ENCODE results near the gene ATOSB. TPM values are rescaled to one million over a fixed set of nuclear protein-coding genes. Genes with fewer than 3 reads are reported as not detected.

ATOSB gene
- total and polyA plus RNA-seq, 9 of the 15 experiments (the other 6 are each of a cell fraction or from before 2014, with no cell fraction given) = 0.45 to 8.0 (median 4.2) TPM

DNA sequence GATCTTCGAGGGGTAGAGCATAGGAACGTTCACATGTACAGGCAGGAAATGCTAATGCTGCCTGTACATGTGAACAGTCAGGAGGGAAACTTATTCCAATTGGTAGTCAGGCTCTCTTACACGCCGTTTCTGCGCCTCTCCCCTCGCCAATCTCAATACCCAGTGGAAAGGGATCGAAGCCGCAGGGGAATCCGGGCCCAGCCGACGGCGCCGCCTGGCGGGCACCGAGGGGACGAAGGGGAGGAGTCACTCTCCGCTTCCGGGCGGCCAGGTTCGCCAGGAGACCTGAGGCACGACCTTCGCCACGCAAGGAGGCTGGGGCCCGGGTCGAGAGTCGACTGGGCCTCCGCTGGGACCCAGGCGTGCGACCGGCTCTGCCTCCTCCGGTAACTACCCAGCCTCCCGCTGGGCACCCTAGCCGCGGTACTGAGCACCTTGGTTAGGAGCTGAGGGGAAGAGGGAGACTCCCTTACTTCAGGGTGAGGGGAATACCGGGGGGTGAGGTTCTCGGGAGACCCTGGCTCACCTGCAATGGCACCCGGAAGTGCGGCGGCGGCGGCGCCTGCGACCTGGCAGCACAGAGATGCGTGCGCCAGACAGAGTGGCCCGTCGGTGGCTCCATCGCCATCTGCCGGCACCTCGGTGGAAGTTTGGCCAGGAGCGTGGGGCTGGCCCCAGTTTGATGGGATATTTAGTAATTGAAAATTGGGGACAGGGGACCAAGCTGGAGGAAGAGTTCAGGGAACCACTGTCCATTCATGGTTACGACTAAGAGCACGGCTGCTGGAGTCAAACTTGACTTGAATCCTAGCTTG lies 19.4 kb downstream of the ATOSB start, which contains the start of gene PIGO (continued):
- TF ChIP-seq, protein P1, sequence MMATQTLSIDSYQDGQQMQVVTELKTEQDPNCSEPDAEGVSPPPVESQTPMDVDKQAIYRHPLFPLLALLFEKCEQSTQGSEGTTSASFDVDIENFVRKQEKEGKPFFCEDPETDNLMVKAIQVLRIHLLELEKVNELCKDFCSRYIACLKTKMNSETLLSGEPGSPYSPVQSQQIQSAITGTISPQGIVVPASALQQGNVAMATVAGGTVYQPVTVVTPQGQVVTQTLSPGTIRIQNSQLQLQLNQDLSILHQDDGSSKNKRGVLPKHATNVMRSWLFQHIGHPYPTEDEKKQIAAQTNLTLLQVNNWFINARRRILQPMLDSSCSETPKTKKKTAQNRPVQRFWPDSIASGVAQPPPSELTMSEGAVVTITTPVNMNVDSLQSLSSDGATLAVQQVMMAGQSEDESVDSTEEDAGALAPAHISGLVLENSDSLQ (IDR thresholded peaks at IDR 0.05) = peak; percentile 35; the same call in 1 of the 2 replicates
- TF ChIP-seq TRIM28 (IDR thresholded peaks at IDR 0.05) (no peak), PRMT5 (CRISPR knock-in tag; IDR thresholded peaks at IDR 0.05) (no peak), KLF16 (IDR thresholded peaks at IDR 0.05) (0 out of 2 replicates have a peak, but pooled peaks have one; percentile 39), CREM (IDR thresholded peaks at IDR 0.05; ENCODE audit: low read depth) (peak; percentile 81), ILK (tag; IDR thresholded peaks at IDR 0.05; ENCODE audit: borderline replicate concordance, low read depth) (no peak), NEUROD1 (IDR thresholded peaks at IDR 0.05; ENCODE audit: borderline replicate concordance, low read depth, low read length, partially characterized antibody) (peak; percentile 26), SNIP1 (IDR thresholded peaks at IDR 0.05; ENCODE audit: low read depth) (peak; percentile 82), ADNP (tag; IDR thresholded peaks at IDR 0.05) (no peak), ZC3H8 (IDR thresholded peaks at IDR 0.05) (no peak), NCOA4 (IDR thresholded peaks at IDR 0.05; ENCODE audit: partially characterized antibody) (no peak), KAT2B (IDR thresholded peaks at IDR 0.05; ENCODE audit: low read depth, low read length) (no peak), IRF2 (CRISPR knock-in tag; IDR thresholded peaks at IDR 0.05) (no peak), NCOA2 (IDR thresholded peaks at IDR 0.05; ENCODE audit: partially characterized antibody in 2 of 2) (no peak), DMBX1 (CRISPR knock-in tag; IDR thresholded peaks at IDR 0.05; ENCODE audit: borderline replicate concordance) (no peak), CBX5 (IDR thresholded peaks at IDR 0.05; ENCODE audit: borderline replicate concordance, low read depth) (no peak), ZBTB1 (CRISPR knock-in tag; IDR thresholded peaks at IDR 0.05; ENCODE audit: borderline replicate concordance, low read depth) (no peak)
- TF ChIP-seq, protein P2, sequence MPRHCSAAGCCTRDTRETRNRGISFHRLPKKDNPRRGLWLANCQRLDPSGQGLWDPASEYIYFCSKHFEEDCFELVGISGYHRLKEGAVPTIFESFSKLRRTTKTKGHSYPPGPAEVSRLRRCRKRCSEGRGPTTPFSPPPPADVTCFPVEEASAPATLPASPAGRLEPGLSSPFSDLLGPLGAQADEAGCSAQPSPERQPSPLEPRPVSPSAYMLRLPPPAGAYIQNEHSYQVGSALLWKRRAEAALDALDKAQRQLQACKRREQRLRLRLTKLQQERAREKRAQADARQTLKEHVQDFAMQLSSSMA (CRISPR knock-in tag; IDR thresholded peaks at IDR 0.05) = no peak
- TF ChIP-seq, protein P3, sequence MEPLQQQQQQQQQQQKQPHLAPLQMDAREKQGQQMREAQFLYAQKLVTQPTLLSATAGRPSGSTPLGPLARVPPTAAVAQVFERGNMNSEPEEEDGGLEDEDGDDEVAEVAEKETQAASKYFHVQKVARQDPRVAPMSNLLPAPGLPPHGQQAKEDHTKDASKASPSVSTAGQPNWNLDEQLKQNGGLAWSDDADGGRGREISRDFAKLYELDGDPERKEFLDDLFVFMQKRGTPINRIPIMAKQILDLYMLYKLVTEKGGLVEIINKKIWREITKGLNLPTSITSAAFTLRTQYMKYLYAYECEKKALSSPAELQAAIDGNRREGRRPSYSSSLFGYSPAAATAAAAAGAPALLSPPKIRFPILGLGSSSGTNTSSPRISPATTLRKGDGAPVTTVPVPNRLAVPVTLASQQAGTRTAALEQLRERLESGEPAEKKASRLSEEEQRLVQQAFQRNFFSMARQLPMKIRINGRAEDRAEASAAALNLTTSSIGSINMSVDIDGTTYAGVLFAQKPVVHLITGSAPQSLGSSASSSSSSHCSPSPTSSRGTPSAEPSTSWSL (CRISPR knock-in tag; IDR thresholded peaks at IDR 0.05; ENCODE audit: borderline replicate concordance) = no peak
- TF ChIP-seq, protein P4, sequence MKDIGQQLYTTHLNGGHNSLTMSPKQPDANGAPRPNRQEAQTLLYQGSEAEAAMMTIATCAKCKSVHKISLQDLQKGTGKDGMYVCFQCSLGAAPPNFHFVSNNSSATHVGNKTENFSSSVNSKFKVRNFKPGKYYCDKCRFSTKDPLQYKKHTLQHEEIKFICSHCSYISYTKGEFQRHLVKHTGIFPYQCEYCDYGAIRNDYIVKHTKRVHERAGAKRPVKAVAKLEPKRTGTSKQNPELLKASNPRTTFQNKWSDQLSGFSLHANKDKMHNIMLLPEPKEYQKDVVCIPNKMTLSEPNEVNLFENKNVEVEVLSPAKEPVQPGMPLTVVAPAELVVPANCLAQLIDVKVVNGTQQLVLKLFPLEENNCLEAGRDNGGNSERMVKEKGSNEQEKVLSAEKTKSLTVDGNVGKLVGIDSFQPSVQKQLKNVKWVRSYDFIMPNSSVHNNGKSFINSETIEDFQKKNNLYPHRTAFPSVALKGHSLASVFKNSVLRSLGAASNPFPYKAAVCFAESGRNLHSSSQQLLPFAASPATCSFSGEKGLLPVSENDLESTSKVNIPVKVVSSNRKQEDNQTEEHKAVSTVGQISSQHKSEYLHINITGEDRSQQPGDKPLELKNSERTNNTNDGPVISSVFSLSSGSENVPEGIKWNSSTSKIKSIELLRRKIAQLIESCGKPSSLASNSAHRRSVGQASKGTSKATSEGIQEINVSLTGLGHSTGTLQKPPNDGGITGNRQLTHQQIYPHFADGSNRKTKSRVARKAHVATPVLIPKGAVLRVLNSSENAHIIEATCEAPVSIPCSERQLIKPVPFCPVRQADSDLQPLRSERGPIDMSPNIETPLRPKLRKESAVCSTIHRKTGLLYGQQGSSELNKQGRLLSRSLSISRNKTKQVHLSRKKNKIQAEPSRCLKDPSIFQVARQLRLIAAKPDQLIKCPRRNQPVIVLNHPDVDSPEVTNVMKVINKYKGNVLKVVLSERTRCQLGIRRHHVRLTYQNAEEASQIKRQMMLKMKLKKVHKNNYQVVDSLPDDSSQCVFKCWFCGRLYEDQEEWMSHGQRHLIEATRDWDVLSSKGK (CRISPR knock-in tag; IDR thresholded peaks at IDR 0.05) = no peak
- TF ChIP-seq, protein P5, sequence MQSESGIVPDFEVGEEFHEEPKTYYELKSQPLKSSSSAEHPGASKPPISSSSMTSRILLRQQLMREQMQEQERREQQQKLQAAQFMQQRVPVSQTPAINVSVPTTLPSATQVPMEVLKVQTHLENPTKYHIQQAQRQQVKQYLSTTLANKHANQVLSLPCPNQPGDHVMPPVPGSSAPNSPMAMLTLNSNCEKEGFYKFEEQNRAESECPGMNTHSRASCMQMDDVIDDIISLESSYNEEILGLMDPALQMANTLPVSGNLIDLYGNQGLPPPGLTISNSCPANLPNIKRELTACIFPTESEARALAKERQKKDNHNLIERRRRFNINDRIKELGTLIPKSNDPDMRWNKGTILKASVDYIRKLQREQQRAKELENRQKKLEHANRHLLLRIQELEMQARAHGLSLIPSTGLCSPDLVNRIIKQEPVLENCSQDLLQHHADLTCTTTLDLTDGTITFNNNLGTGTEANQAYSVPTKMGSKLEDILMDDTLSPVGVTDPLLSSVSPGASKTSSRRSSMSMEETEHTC (IDR thresholded peaks at IDR 0.05) = peak; percentile 31; the same call in 1 of the 2 replicates
